Retinal pigment epithelial cell (primary cell): ENCODE results near the gene FAM83D.

Experiments used
- DNase-seq: peaks from one replicate; pipeline ENCODE4 v3.0.0-alpha.2; 2010; ENCODE audit warnings: low read depth
- H3K4me3 ChIP-seq: 2 replicates; pipeline ENCODE4 v1.5.1; 2011; ENCODE audit warnings: mild to moderate bottlenecking, low read length, control low read depth, moderate library complexity
- TF ChIP-seq, protein P1 (sequence below): conservative IDR thresholded peaks from 2 replicates; pipeline ENCODE4 v1.5.1; 2011; ENCODE audit warnings: low read depth, low read length, control low read depth, inconsistent platforms

FAM83D gene

DNA sequence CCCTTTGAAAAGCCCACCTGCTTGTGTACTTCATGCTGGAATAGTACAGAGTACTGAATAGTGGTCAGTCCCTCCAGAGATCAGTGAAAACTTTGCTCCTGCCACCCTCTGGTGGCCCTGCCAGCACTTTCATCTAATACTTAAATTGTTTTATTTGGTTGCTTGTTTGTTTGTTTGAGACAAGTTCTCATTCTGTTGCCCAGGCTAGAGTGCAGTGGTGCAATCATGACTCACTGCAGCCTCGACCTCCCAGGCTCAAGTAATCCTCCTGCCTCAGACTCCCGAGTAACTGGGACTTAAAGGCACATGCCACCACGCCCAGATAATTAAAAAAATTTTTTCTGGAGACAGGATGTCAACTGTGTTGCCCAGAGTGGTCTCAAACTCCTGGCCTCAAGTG lies 9.1 kb downstream of the FAM83D start:
- DNase-seq: no peak
- TF ChIP-seq, protein P1, sequence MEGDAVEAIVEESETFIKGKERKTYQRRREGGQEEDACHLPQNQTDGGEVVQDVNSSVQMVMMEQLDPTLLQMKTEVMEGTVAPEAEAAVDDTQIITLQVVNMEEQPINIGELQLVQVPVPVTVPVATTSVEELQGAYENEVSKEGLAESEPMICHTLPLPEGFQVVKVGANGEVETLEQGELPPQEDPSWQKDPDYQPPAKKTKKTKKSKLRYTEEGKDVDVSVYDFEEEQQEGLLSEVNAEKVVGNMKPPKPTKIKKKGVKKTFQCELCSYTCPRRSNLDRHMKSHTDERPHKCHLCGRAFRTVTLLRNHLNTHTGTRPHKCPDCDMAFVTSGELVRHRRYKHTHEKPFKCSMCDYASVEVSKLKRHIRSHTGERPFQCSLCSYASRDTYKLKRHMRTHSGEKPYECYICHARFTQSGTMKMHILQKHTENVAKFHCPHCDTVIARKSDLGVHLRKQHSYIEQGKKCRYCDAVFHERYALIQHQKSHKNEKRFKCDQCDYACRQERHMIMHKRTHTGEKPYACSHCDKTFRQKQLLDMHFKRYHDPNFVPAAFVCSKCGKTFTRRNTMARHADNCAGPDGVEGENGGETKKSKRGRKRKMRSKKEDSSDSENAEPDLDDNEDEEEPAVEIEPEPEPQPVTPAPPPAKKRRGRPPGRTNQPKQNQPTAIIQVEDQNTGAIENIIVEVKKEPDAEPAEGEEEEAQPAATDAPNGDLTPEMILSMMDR: peak; percentile 18
- H3K4me3 ChIP-seq: no peak overlapping the region

DNA sequence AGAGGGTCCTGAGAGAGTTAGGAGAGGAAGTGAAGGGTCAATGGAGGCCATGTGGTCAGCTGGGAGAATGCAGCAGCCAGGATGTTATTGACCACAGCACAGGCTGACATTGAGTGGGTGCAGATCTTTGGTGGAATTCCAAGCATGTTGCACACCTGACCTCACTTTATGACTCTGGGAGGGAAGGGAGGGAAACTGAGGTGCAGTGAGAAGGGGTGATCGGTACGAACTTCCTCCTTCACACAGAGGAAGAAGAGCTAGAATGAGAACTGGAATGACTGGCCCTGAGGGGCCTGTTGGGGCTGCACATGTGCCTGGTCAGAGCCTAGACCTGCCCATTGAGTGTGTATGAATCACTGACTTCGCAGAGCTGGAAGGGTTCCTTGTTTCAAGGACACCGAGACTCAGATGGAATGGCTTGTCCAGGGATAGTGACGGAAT lies 9.8 kb downstream of the FAM83D start:
- no peak for DNase-seq
- H3K4me3 ChIP-seq: no peak overlapping the region
- TF ChIP-seq, protein P1: no peak

DNA sequence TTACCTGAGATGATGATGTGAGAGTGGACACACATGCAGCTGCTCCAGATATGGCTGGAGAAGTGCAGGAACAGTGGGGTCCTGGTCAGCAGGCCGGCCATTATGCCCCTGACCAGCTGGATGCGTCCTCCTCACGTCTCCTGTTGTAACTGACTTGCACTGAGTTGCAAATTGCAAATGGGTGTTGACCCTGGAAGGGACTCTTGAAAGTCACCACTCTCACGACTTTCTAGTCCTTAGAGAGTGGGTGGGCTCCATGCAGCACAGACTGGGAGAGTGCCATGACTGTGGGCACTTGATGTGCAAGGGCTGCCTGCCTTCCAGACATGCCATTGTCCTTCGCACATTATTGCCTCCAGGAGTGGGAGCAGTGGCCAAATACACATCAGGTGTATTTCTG lies 10.8 kb downstream of the FAM83D start:
- TF ChIP-seq, protein P1: no peak
- no peak overlapping the region for H3K4me3 ChIP-seq

DNA sequence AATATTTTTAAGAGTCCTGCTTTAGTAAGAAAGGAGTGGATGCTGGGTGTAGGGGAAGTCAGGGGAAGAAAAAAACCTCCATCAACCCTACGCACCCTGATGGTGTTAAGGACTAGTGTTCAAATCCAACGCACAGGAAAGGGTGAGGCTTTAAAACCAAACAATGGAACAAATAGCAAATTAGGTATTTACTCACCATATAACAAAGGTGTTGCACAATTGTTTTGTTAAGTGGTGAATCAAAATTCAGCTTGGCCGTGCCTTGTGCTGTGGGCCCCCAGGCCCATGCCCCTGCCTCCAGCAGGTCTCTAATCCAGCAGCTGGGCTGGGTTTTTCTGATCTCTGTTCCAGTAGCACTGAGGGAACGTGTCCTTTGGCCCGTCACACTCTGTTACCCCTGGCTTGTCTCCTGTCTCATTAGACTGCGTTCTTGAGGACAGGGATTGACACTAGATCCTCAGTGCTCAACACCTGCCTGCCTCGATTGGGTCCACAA lies 11.8 kb downstream of the FAM83D start:
- TF ChIP-seq, protein P1: no peak
- DNase-seq: no peak
- no peak overlapping the region for H3K4me3 ChIP-seq

More for the DNA sequence above, 10.8 kb downstream of the FAM83D start:
- DNase-seq: no peak

DNA sequence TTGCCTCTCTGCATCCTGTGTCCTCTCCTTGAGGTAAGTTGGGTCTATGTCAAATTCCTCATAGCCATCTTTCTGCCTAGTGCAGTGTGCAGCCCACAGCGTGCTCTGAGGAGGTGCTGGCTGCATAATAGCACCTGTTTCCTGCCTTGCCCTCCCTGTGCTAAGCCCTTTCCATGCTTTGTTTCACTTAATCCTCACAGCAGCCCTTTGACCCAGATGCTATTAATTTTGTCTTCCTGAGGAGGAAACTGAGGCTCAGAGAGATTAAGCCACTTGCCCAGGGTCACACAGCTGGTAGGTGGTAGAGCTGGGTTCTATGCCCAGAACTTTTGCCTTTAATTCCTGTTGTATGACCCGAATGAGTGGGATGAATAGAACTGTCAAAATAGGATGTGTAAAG lies 13.5 kb downstream of the FAM83D start:
- H3K4me3 ChIP-seq: no peak overlapping the region
- DNase-seq: no peak
- TF ChIP-seq, protein P1: no peak

DNA sequence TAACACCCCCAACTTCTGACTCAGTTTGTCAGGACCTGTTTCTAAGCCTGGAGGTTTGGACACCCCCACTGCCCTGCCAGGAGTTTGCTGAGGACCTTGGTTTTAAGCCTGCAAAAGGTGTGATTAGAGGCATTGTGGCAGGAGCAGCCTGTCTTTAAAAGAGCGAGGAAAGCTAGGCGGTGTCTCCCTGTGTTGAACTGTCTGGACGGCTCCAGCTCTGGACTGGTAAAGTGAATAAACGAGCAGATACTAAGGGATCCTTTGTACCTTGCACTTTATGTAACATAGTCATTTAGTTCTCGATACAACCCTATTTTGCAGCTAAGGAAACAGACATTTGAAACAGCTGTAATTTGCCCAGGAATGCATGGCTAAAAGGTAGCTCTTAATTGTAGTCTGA lies 14.4 kb downstream of the FAM83D start:
- TF ChIP-seq, protein P1: no peak
- no peak overlapping the region for H3K4me3 ChIP-seq
- no peak for DNase-seq

DNA sequence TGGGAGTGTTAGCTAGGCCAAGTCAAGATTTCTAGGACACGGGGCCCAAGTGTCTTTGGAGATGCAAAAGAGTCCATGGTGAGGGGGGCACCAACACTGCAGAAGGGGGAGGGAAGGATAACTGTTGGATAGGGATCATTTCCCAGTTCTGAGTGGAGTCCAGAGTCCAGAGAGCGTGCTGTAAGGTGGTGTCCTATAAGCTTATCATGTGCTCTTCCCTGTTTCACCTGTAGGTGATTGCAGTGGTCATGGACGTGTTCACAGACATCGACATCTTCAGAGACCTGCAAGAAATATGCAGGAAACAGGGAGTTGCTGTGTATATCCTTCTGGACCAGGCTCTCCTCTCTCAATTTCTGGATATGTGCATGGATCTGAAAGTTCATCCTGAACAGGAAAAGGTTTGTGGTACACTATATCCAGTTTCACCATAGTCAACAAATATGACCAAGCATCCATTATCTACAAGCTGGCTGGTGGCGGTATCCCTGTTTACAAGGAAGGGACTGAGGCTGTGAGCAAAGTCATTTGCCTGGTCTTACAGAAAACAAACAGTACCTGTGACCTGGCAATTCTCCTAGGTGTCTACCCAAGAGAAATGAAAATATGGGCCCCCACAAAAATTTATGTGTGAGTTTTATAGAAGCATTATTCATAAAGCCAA lies 15.6 kb downstream of the FAM83D start:
- DNase-seq: no peak
- no peak overlapping the region for H3K4me3 ChIP-seq
- TF ChIP-seq, protein P1: no peak
